Limb (tissue), 2 donors: Measurements from ENCODE around the gene SPOUT1.
"Not testable (repeated sequence)": the region's sequence is repeated elsewhere in the genome, so short reads cannot be mapped to it uniquely, and the experiment has no call there.

Experiments used
- DNase-seq, 2 donors: peaks; one replicate each; pipeline ENCODE4 v3.0.0-alpha.2; 2016; ENCODE audit errors: extremely low spot score in 2 of 2

The SPOUT1 gene

GRCh38 chr9:128810873-128811272 is 18.7 kb downstream of the SPOUT1 start:
- DNase-seq: no peak

- DNase-seq: no peak
Measured at GRCh38 chr9:128809831-128810230, 19.8 kb downstream of the SPOUT1 start.

GRCh38 chr9:128809036-128809599 is 20.5 kb downstream of the SPOUT1 start:
- DNase-seq: no peak

GRCh38 chr9:128808543-128808942 is 21.1 kb downstream of the SPOUT1 start:
- no peak for DNase-seq

- no peak for DNase-seq
Measured at GRCh38 chr9:128807827-128808226, 21.8 kb downstream of the SPOUT1 start.

- DNase-seq: no peak
Measured at GRCh38 chr9:128805661-128806060, 23.9 kb downstream of the SPOUT1 start.

- DNase-seq: no peak
Measured at GRCh38 chr9:128802482-128802881, 27.1 kb downstream of the SPOUT1 start.

- no peak for DNase-seq
Measured at GRCh38 chr9:128800061-128800460, 29.5 kb downstream of the SPOUT1 start.

GRCh38 chr9:128798896-128799295 is 30.7 kb downstream of the SPOUT1 start:
- no peak for DNase-seq

GRCh38 chr9:128794961-128795360 is 34.6 kb downstream of the SPOUT1 start:
- DNase-seq: not testable (repeated sequence)

GRCh38 chr9:128792978-128793686 is 36.5 kb downstream of the SPOUT1 start:
- DNase-seq: no peak

GRCh38 chr9:128792134-128792533 is 37.5 kb downstream of the SPOUT1 start:
- DNase-seq: no peak

- DNase-seq: no peak
Measured at GRCh38 chr9:128790536-128790935, 39.1 kb downstream of the SPOUT1 start.

- no peak for DNase-seq
Measured at GRCh38 chr9:128788445-128788844, 41.1 kb downstream of the SPOUT1 start.

- DNase-seq: peak in 1 of 2 donors; percentile 5
Measured at GRCh38 chr9:128787659-128788058, 41.9 kb downstream of the SPOUT1 start.

GRCh38 chr9:128786681-128787601 is 42.7 kb downstream of the SPOUT1 start, which contains the start of gene TBC1D13:
TBC1D13 (plus strand) TSS chr9:128787253; CDS start chr9:128787354, 101 bp downstream.
- DNase-seq: peak; percentile 83 to 93

GRCh38 chr9:128785427-128785826 is 44.2 kb downstream of the SPOUT1 start:
- DNase-seq: no peak

GRCh38 chr9:128782669-128783068 is 46.9 kb downstream of the SPOUT1 start:
- DNase-seq: no peak

- no peak for DNase-seq
Measured at GRCh38 chr9:128781187-128782070, 48.2 kb downstream of the SPOUT1 start.

GRCh38 chr9:128780093-128780492 is 49.5 kb downstream of the SPOUT1 start:
- not testable (repeated sequence) for DNase-seq

GRCh38 chr9:128774804-128775203 is 54.8 kb downstream of the SPOUT1 start:
- no peak for DNase-seq
